ENCODE measurements around the gene UTP20.
"Not testable (repeated sequence)": the region's sequence is repeated elsewhere in the genome, so short reads cannot be mapped to it uniquely, and the experiment has no call there.

Gene UTP20

GRCh38 chr12:101327051-101327450, 47.1 kb downstream of the UTP20 start:
- DNase-seq (ENCODE audit: low read depth) = no peak

GRCh38 chr12:101327546-101327945, 47.6 kb downstream of the UTP20 start:
- DNase-seq (ENCODE audit: low read depth) = no peak

GRCh38 chr12:101328917-101329316, 49.0 kb downstream of the UTP20 start:
- no peak for DNase-seq (ENCODE audit: low read depth)

- DNase-seq (ENCODE audit: low read depth) = no peak
These were observed 50.7 kb downstream of the UTP20 start for GRCh38 chr12:101330631-101331030.

GRCh38 chr12:101336437-101336836, 56.5 kb downstream of the UTP20 start:
- DNase-seq (ENCODE audit: low read depth) = no peak

GRCh38 chr12:101338087-101338486, 58.2 kb downstream of the UTP20 start:
- no peak for DNase-seq (ENCODE audit: low read depth)

GRCh38 chr12:101343893-101344292, 64.0 kb downstream of the UTP20 start:
- no peak for DNase-seq (ENCODE audit: low read depth)

GRCh38 chr12:101351682-101352081, 71.8 kb downstream of the UTP20 start:
- no peak for DNase-seq (ENCODE audit: low read depth)

- DNase-seq (ENCODE audit: low read depth) = no peak
These were observed 76.9 kb downstream of the UTP20 start for GRCh38 chr12:101356794-101357193.

- DNase-seq (ENCODE audit: low read depth) = no peak
These were observed 81.5 kb downstream of the UTP20 start for GRCh38 chr12:101361455-101361854.

GRCh38 chr12:101368016-101368415, 88.1 kb downstream of the UTP20 start:
- no peak for DNase-seq (ENCODE audit: low read depth)

- DNase-seq (ENCODE audit: low read depth) = no peak
These were observed 92.5 kb downstream of the UTP20 start for GRCh38 chr12:101372431-101372830.

GRCh38 chr12:101375573-101375972, 95.7 kb downstream of the UTP20 start:
- DNase-seq (ENCODE audit: low read depth) = no peak

- DNase-seq (ENCODE audit: low read depth) = no peak
These were observed 99.2 kb downstream of the UTP20 start for GRCh38 chr12:101379149-101379548.

- not testable (repeated sequence) for DNase-seq (ENCODE audit: low read depth)
These were observed 111.3 kb downstream of the UTP20 start for GRCh38 chr12:101391181-101391580.

- DNase-seq (ENCODE audit: low read depth) = no peak
These were observed 127.1 kb downstream of the UTP20 start for GRCh38 chr12:101407049-101407435.

- peak; percentile 51 for DNase-seq (ENCODE audit: low read depth)
These were observed 127.8 kb downstream of the UTP20 start, which contains the start of gene ARL1 for GRCh38 chr12:101407436-101408345. ARL1 (minus strand) TSS chr12:101407772; CDS start chr12:101407645, 127 bp downstream.

- DNase-seq (ENCODE audit: low read depth) = not testable (repeated sequence)
These were observed 130.3 kb downstream of the UTP20 start for GRCh38 chr12:101410169-101410568.

GRCh38 chr12:101414533-101415119, 134.7 kb downstream of the UTP20 start:
- no peak for DNase-seq (ENCODE audit: low read depth)

- DNase-seq (ENCODE audit: low read depth) = no peak
These were observed 135.3 kb downstream of the UTP20 start for GRCh38 chr12:101415228-101415627.

- not testable (repeated sequence) for DNase-seq (ENCODE audit: low read depth)
These were observed 142.2 kb downstream of the UTP20 start for GRCh38 chr12:101422066-101422465.

- no peak for DNase-seq (ENCODE audit: low read depth)
These were observed 144.7 kb downstream of the UTP20 start for GRCh38 chr12:101424620-101425019.

- no peak for DNase-seq (ENCODE audit: low read depth)
These were observed 150.6 kb downstream of the UTP20 start for GRCh38 chr12:101430456-101430855.
